ENCODE measurements around the gene NCOA3. TPM values are rescaled to one million over a fixed set of nuclear protein-coding genes. Genes with fewer than 3 reads are reported as not detected.

Gene NCOA3
- total RNA-seq, 1 donor from 2014 or later, result 25.5 TPM

- no peak overlapping the region for H3K4me3 ChIP-seq (ENCODE audit: low read depth, low read length)
- H3K27me3 ChIP-seq (ENCODE audit: control insufficient read depth, insufficient read depth, low read length), result no peaks in the 10 kb centered on the region
- no peak for TF ChIP-seq CTCF (IDR thresholded peaks at IDR 0.05; ENCODE audit: insufficient read depth, low read length, severe bottlenecking)
- DNase-seq (ENCODE audit: low read depth) (peak; percentile 30), FAIRE-seq (no peak)
- H3K36me3 ChIP-seq (ENCODE audit: control insufficient read depth, insufficient read depth, low read length), result no peaks in the 10 kb centered on the region
These were observed 203.2 kb downstream of the NCOA3 start for GRCh38 chr20:47704746-47705496.

GRCh38 chr20:47705497-47705856 lies 203.8 kb downstream of the NCOA3 start:
- H3K4me3 ChIP-seq (ENCODE audit: low read depth, low read length), result no peak overlapping the region
- no peak for TF ChIP-seq CTCF (IDR thresholded peaks at IDR 0.05; ENCODE audit: insufficient read depth, low read length, severe bottlenecking)
- no peaks in the 10 kb centered on the region for H3K36me3 ChIP-seq (ENCODE audit: control insufficient read depth, insufficient read depth, low read length)
- no peaks in the 10 kb centered on the region for H3K27me3 ChIP-seq (ENCODE audit: control insufficient read depth, insufficient read depth, low read length)
- FAIRE-seq (no peak), DNase-seq (ENCODE audit: low read depth) (no peak)

GRCh38 chr20:47706345-47706744 lies 204.7 kb downstream of the NCOA3 start:
- no peak overlapping the region for H3K4me3 ChIP-seq (ENCODE audit: low read depth, low read length)
- no peaks in the 10 kb centered on the region for H3K36me3 ChIP-seq (ENCODE audit: control insufficient read depth, insufficient read depth, low read length)
- DNase-seq (ENCODE audit: low read depth) (no peak), FAIRE-seq (no peak)
- TF ChIP-seq CTCF (IDR thresholded peaks at IDR 0.05; ENCODE audit: insufficient read depth, low read length, severe bottlenecking), result no peak
- no peaks in the 10 kb centered on the region for H3K27me3 ChIP-seq (ENCODE audit: control insufficient read depth, insufficient read depth, low read length)

Other genes starting within 250 kb of the NCOA3 start
- gene ZMYND8, start 145.2 kb upstream of the NCOA3 start, total RNA-seq, result 13.4 and 14.7 TPM in 2 replicates

Measured in bronchial epithelial cell (primary cell).